ENCODE results near the gene MGAT3. TPM values are rescaled to one million over a fixed set of nuclear protein-coding genes. Genes with fewer than 3 reads are reported as not detected.
A peak's percentile ranks its signal among the peaks of the same experiment; 100 is the strongest.

Gene MGAT3
- total and polyA plus RNA-seq, 2 experiments from 2014 or later: 7.0 to 20.0 TPM

GRCh38 chr22:39525658-39525975, 68.8 kb downstream of the MGAT3 start:
- 92% methylated on average over 4 of the region's 4 CpGs for WGBS (ENCODE audit: low lambda C conversion rate, missing lambda C conversion rate)
- Histone ChIP-seq H3K27me3 (no peaks in the 10 kb centered on the region), H3K4me1 (ENCODE audit: insufficient read depth) (peaks cover 36% of the 10 kb centered on the region), H3K27ac (peak overlapping the region; percentile 23), H3K4me3 (no peak overlapping the region), H3K4me2 (no peak overlapping the region), H2AFZ (no peak overlapping the region), H3K36me3 (replicated peaks; ENCODE audit: insufficient read depth, low read depth) (peaks cover 9% of the 10 kb centered on the region), H3K9me2 (replicated peaks; ENCODE audit: insufficient read depth) (no peaks in the 10 kb centered on the region), H3K9me3 (ENCODE audit: low read depth) (no peaks in the 10 kb centered on the region), H3K79me2 (peaks cover 66% of the 10 kb centered on the region), H4K20me1 (ENCODE audit: insufficient read depth, poor library complexity, severe bottlenecking) (peaks cover 81% of the 10 kb centered on the region)
- no peak for DNase-seq (ENCODE audit: low spot score)
- no peak for TF ChIP-seq EZH2phosphoT487 (IDR thresholded peaks at IDR 0.05; ENCODE audit: low read depth, severe bottlenecking, unreplicated experiment)
- TF ChIP-seq, protein P1, sequence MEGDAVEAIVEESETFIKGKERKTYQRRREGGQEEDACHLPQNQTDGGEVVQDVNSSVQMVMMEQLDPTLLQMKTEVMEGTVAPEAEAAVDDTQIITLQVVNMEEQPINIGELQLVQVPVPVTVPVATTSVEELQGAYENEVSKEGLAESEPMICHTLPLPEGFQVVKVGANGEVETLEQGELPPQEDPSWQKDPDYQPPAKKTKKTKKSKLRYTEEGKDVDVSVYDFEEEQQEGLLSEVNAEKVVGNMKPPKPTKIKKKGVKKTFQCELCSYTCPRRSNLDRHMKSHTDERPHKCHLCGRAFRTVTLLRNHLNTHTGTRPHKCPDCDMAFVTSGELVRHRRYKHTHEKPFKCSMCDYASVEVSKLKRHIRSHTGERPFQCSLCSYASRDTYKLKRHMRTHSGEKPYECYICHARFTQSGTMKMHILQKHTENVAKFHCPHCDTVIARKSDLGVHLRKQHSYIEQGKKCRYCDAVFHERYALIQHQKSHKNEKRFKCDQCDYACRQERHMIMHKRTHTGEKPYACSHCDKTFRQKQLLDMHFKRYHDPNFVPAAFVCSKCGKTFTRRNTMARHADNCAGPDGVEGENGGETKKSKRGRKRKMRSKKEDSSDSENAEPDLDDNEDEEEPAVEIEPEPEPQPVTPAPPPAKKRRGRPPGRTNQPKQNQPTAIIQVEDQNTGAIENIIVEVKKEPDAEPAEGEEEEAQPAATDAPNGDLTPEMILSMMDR (IDR thresholded peaks at IDR 0.05; ENCODE audit: poor library complexity): no peak
- no peak for TF ChIP-seq EZH2 (IDR thresholded peaks at IDR 0.05; ENCODE audit: borderline replicate concordance)

GRCh38 chr22:39526736-39527171, 69.9 kb downstream of the MGAT3 start:
- H3K36me3 ChIP-seq (replicated peaks; ENCODE audit: insufficient read depth, low read depth): peaks cover 9% of the 10 kb centered on the region

DNA sequence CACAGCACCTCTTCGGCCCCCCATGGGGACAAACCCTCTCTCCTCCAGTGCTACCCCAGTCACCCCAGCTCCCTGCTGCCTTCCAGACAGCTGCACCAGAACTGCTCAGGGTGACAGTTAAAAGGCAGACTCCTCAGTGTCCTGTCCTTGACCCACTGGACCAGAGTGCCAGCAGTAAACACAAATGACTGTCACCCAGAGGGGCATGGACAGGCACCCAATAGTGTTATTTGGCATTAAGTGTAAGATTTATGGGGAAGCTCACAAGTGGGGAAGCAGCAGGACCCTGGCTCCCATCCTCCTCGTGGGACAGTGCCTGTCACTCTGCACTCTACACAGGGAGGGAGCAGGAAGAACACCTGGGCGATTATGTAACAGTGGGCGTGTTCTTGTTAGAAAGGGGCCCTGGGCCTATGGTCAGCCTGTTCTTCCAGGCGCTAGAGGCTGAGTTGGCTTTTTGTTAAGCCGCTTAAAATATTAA, 70.7 kb downstream of the MGAT3 start:
- no peaks in the 10 kb centered on the region for H3K9me3 ChIP-seq (ENCODE audit: low read depth)
- WGBS (ENCODE audit: low lambda C conversion rate, missing lambda C conversion rate): 50% methylated on average over 6 of the region's 6 CpGs
- H3K4me2 ChIP-seq: peak overlapping the region; percentile 18
- H3K27me3 ChIP-seq: no peaks in the 10 kb centered on the region
- no peak overlapping the region for H2AFZ ChIP-seq
- H3K79me2 ChIP-seq: peaks cover 65% of the 10 kb centered on the region
- no peak overlapping the region for H3K4me3 ChIP-seq
- no peaks in the 10 kb centered on the region for H3K9me2 ChIP-seq (replicated peaks; ENCODE audit: insufficient read depth)
- H3K36me3 ChIP-seq (replicated peaks; ENCODE audit: insufficient read depth, low read depth): peaks cover 3% of the 10 kb centered on the region
- peak; percentile 81 for DNase-seq (ENCODE audit: low spot score)
- TF ChIP-seq EZH2phosphoT487 (IDR thresholded peaks at IDR 0.05; ENCODE audit: low read depth, severe bottlenecking, unreplicated experiment) (no peak), EZH2 (IDR thresholded peaks at IDR 0.05; ENCODE audit: borderline replicate concordance) (no peak)
- TF ChIP-seq, protein P1 (IDR thresholded peaks at IDR 0.05; ENCODE audit: poor library complexity): no peak
- H3K4me1 ChIP-seq (ENCODE audit: insufficient read depth): peaks cover 41% of the 10 kb centered on the region
- peaks cover 64% of the 10 kb centered on the region for H4K20me1 ChIP-seq (ENCODE audit: insufficient read depth, poor library complexity, severe bottlenecking)
- H3K27ac ChIP-seq: peak overlapping the region; percentile 73

More at GRCh38 chr22:39526736-39527171, 69.9 kb downstream of the MGAT3 start:
- Histone ChIP-seq H3K27me3 (no peaks in the 10 kb centered on the region), H3K4me1 (ENCODE audit: insufficient read depth) (peaks cover 44% of the 10 kb centered on the region), H3K4me2 (no peak overlapping the region), H3K9me3 (ENCODE audit: low read depth) (no peaks in the 10 kb centered on the region), H3K79me2 (peaks cover 66% of the 10 kb centered on the region), H2AFZ (no peak overlapping the region), H3K27ac (peak overlapping the region; percentile 27), H4K20me1 (ENCODE audit: insufficient read depth, poor library complexity, severe bottlenecking) (peaks cover 72% of the 10 kb centered on the region), H3K4me3 (no peak overlapping the region), H3K9me2 (replicated peaks; ENCODE audit: insufficient read depth) (no peaks in the 10 kb centered on the region)
- WGBS (ENCODE audit: low lambda C conversion rate, missing lambda C conversion rate): 79% methylated on average over 4 of the region's 4 CpGs
- TF ChIP-seq, protein P1 (IDR thresholded peaks at IDR 0.05; ENCODE audit: poor library complexity): no peak
- DNase-seq (ENCODE audit: low spot score): no peak
